Renal pelvis (tissue), 4 donors: ENCODE measurements around the gene LRRC40. TPM values are rescaled to one million over a fixed set of nuclear protein-coding genes. Genes with fewer than 3 reads are reported as not detected.

Source experiments
- DNase-seq: peaks from one replicate; pipeline ENCODE4 v3.0.0-alpha.2; 2013
- polyA plus RNA-seq, 3 donors: library from polyadenylated mRNA; unstranded; fragments of 120-200 nt; gene quantifications; one replicate each; pipeline ENCODE4 v1.2.1, GENCODE V29; 2013; ENCODE audit not compliant: insufficient read length in 3 of 3

Gene LRRC40
- polyA plus RNA-seq, 3 donors = 20.1 to 27.2 (median 24.1) TPM

DNA sequence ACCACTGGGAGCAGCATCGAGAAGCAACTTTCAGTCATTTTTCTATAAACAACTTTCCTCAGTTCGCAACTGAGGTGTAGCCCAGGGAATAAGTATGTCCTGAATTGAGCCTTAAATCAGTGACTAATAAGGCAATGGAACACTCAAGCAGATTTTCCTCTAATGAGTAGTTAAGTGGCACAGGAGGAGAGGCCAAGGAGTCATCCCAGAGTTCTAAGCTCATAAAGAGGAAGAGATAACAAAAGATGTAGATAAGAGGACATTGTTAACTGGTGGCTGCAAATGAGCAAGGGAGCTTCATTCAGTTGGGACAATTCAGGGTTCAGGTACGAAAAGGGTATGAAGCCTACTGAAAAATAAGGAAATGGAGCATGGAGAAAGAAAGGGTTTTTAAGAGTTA lies 64.5 kb downstream of the LRRC40 start:
- no peak for DNase-seq

GRCh38 chr1:70140343-70140742 lies 65.0 kb downstream of the LRRC40 start:
- DNase-seq = peak; percentile 53

DNA sequence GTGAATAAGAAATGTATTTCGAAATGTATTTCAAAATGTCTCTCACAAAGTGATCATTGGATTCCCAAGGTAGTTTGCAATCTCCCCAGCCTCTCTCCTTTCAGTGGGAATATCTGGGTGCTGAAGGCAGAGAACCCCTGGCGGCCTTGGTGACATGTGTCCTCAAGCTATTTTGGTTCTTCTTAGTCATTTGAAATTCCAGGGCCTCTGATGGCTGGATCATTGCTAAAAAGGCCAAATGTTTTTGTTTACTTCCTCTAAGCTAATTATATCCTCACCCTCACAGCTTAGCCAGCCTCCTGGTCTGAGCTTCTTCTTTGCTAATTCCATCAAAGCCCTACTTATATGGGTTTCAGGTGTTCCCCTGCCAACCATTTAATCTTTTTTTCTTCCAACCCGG lies 71.2 kb downstream of the LRRC40 start:
- no peak for DNase-seq

GRCh38 chr1:70117046-70117445 lies 88.3 kb downstream of the LRRC40 start:
- no peak for DNase-seq

DNA sequence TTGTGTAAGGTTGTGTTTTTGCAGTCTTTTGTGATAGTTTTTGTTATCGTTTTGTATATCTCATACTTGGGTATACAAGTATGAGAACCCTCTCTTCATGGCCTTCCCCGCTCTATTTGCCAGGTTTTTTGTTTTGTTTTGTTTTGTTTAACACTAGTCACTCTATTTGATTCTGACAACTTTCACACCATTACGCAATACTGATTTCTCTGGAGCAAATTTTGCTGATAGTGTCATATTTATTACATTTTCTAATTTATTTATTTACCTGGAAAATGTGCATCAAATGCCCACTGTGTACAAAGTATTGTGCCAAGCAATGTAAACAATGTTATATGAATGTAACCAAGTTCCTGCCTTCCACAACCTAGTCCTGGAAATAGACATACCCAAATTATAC lies 90.1 kb downstream of the LRRC40 start:
- no peak for DNase-seq

DNA sequence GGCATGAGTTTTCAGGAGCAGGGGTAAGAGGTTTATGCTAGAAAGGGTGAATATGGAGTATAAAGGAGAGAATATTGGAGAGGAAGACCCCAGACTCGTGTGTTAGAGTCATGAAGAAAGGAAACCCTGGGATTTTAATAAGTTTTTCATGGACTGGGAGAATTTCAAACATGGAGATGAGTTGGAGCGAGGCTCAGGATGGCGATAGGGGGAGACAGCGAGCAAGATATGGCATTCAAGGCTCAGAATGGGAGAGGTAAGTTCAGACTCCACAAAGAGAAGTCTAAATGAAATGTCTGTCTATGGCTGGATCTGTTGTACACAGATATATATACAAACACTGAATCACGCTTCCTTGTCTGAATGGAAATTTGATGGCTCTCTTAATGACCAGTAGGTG lies 92.5 kb downstream of the LRRC40 start:
- no peak for DNase-seq

- no peak for DNase-seq
Observed at GRCh38 chr1:70109241-70109640, 96.1 kb downstream of the LRRC40 start.

- no peak for DNase-seq
Observed at GRCh38 chr1:70103770-70104169, 101.6 kb downstream of the LRRC40 start.

- DNase-seq = no peak
Observed at GRCh38 chr1:70101774-70102173, 103.6 kb downstream of the LRRC40 start.

DNA sequence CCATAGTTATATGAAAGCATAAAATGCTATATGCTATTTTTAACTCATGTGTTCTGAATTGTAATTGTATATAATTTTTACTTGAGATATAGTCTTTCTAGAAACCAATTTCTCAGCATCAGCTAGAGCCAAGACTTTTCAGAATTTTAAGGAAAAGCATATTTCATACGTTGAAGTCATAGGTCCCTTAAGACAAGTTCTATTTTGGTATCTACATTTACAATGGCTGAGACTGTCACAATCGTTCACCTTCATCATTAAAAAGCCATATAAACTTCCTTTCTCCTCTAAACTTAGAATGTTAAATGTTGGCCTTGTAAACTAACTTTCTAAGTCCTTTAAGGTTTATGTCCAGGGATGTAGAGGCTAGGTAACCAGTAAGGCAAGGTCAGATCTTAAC lies 104.1 kb downstream of the LRRC40 start:
- no peak for DNase-seq

Other genes starting within 250 kb of the LRRC40 start
- 100 to 1,000 TPM; 338 to 481 (median 475) TPM for gene SRSF11, start 15.8 kb upstream of the LRRC40 start, polyA plus RNA-seq
- gene ANKRD13C, start 149.1 kb upstream of the LRRC40 start, polyA plus RNA-seq = 10 to 100 TPM; 24.0 to 29.0 (median 28.3) TPM
- gene CTH, start 205.7 kb upstream of the LRRC40 start, polyA plus RNA-seq = 10 to 100 TPM; 11.7 to 17.8 (median 16.0) TPM